NCI-H1694 (cell line): ENCODE measurements around the gene TMBIM4.
"Not testable (repeated sequence)": the region's sequence is repeated elsewhere in the genome, so short reads cannot be mapped to it uniquely, and the experiment has no call there.

Source experiments
- DNase-seq: peaks from one replicate; lab custom pipeline; 2025; lab: John Stamatoyannopoulos, UW

The TMBIM4 gene, protein sequence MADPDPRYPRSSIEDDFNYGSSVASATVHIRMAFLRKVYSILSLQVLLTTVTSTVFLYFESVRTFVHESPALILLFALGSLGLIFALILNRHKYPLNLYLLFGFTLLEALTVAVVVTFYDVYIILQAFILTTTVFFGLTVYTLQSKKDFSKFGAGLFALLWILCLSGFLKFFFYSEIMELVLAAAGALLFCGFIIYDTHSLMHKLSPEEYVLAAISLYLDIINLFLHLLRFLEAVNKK

DNA sequence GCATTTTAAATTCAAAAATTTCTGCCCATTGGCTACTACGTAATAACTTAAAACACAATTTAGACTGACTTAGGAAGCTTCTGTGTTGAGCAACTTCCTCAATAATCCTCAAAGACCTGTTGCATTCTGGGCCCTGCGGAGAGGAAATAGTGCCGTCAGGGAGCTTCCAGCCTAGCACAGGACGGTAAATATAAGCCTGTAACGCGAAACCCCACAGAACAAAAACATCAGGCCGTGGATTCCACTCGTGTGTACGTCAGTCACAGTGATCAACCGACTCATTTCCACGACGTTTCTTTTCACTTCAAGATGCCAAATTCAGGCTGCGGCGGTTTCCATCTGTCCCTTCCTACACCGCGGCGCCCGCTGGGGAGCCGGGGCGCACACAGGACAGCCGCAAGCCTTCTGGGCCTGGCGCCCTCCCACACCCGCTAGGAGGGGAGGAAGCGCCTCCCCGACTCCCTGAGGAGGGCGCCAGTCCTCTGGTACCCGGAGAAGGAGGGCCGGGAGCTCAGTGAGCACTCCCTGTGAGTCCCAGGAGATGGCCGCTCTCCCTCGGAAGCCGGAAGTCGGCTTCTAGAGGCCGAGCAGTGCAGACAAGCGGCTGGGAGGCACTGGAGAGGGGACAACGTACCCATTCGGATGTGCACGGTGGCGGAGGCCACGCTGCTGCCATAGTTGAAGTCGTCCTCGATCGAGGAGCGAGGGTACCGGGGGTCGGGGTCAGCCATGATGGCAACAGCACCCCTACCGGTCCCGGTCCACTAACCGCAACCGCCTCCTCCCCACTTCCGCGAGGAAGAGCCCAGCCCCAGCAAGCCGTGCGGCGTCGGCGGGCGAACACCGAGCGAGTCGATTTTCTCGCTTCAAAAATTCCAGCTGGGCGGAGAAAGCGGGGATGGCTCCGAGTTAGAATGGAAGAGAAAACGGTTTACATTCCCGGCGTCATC, at the start of gene TMBIM4:
Gene TMBIM4 (minus strand): TSS at position 776 of the 950 bp plus-strand sequence. CDS start 45 bp downstream, at position 731.
- DNase-seq = peak; percentile 72

DNA sequence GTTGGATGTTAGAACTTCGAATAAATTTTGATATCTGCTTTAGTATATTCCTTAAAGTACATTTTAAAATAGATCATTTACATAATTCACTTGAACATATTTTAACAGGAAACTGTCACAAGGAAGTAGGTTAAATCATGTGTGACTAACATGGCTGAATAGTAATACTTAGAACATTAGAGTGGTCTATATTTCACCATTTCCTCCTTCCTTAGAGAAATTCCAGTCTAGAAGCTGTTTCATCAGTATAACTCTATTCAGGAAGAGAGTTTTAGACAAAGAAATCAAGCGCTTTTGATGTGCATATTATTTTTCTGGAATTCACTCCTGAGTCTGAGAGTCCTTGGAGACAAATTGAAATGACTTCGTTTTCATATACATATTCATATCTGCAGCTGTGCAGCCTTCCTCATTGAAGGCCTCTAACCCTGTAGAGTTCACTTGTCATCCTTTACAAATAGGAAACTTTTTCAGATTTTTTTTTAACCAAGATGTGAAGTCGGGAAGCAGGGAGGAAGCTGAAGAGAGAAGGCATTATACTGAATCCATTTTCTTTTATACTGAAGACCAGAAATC, 47.6 kb upstream of the TMBIM4 start:
- DNase-seq = no peak

DNA sequence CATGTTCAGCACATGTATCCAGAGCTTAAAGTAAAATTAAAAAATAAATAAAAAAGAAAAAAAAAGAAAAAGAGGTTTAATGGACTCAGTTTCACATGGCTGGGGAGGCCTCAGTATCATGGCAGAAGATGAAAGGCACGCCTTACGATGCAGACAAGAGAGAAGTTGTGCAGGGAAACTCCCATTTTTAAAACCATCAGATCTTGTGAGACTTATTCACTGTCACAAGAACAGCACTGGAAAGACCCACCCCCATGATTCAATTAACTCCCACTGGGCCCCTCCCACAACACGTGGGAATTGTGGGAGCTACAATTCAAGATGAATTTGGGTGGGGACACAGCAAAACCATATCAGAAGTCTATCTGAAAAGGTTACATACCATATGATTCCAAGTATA, 43.2 kb upstream of the TMBIM4 start:
- DNase-seq = not testable (repeated sequence)

DNA sequence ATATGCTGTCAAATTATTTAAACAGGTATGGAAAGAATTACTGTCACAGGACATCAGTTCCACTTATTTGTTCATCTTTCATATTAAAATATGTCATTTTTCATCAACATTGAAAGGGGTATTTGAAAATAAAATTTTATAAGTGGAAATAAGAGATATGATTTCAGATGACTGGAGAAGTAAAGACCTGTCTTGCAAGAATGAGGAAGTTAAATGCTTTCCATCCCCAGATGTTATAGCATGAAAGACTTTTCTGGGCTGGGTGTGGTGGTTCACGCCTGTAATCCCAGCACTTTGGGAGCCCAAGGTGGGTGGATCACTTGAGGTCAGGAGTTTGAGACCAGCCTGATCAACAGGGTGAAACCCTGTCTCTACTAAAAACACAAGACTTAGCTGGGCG, 41.8 kb upstream of the TMBIM4 start:
- not testable (repeated sequence) for DNase-seq

DNA sequence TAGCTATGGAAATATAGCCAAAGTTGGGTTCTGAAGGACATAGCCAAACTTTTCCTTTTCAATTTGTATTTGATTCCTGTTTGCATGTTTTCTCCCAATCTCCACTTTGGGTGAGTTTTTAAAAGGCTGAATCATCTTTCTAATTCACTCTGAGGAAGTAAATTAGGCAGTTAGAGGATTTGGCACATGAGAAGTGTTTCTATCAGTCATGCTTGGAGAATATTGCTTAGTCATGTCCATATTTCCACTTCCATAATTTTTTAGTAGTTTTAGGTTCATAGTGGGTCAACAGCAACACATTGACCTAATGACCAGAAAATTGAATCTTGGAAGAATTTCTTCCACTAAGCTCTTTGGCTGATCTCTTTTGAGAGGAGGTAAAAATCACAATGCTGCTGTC, 41.0 kb upstream of the TMBIM4 start:
- no peak for DNase-seq

DNA sequence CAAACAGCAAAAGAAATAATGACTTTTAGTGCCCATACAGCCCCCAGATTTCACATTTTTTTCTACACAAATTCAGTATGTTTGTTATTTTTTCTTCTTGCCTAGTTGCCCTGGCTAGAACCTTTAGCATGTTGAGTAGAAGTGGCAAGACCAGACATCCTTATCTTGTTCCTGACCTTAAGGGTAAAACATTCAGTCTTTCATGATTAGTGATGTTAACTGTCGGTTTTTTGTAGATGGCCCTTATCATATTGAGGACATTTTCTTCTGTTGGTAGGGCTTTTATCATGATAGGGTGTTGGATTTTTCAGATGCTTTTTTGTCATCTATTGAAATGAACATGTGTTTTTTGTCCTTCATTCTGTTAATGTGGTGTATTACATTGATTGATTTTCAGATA, 36.3 kb upstream of the TMBIM4 start:
- no peak for DNase-seq

DNA sequence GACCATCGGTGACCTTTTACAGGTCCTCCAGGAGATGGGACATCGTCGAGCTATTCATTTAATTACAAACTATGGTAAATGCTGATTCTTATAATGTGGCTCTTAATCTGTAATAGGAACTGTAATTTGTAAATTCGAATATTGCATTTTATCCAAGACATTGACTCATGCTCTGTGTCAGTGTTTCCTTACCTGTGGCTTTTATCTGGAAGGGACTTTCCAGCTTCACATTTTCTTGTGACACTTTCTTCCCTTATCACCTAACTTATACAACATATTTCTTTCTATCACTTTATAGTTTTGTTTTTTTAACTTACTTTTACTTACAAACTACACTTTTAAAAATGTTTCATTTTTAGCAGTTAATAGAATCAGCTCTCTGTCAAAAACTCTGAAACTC, 34.0 kb upstream of the TMBIM4 start:
- DNase-seq = no peak

DNA sequence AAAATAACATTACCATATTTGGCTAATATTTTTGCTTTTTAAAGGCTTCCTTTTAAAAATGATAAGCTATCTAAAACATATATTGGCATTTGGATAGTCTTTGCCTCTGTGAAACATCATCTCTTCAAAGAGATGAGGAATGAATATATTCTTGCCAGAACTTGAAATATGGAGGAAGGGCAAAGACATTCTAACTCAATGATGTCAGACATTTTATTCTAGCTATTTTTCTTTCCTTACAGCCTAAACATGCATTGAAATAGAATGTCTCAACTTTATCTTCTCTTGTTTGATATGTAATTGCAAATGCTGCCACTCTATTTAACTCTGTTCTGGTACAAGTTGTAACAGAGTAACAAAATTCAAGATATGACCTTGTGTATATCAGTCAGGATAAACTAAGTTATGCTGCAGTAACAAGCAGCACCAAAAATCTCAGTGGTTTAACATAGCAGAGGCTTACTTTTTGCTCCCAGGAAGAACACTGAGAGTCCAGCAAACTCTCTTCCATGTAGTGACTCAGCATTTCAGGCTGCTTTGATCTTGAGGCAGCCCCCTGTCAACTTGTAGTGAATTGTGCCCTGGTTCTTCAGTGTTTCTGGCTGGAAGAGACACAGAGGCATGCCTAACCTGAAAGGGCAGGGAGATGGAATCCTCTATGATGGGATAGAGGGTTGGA, 30.2 kb upstream of the TMBIM4 start:
- DNase-seq = no peak

DNA sequence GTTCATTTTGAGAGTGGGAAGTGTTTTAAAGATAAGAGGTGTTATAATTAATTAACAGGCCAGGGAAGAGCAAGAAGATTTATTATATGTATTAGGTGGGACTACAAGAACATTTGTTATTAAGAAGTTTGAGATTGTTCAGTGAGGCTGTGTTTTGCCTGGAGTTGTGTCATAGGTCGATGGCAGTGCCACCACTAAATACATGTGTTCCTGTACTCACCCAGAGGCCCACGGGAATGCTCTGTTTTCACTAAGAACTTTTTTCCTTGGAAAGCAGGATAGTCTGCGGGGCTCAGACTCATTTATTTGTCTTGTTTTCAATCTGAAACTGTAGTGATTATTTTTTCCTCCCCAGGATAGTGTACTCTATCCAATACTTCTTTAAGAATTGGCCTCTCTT, 29.3 kb upstream of the TMBIM4 start:
- DNase-seq = no peak

DNA sequence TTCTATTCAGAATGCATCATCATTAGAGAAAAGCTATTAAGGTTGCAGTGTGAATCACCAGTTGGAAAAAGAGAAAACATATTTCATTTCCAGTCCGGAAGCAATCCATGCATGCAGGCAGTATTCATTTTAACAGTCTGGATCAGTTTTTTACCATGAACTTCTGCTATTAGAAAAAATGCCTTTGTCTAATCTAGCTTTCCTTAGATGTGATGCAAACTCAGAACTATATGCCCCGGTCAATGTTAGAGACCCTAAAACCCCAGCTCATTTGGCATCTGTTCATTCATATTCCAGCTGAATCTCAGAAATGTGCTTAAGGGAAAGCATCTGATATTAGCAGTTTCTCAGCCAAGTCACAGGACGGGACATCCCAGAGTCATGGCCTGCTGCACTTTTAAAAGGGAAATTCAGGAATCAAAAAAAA, 27.7 kb upstream of the TMBIM4 start:
- no peak for DNase-seq

DNA sequence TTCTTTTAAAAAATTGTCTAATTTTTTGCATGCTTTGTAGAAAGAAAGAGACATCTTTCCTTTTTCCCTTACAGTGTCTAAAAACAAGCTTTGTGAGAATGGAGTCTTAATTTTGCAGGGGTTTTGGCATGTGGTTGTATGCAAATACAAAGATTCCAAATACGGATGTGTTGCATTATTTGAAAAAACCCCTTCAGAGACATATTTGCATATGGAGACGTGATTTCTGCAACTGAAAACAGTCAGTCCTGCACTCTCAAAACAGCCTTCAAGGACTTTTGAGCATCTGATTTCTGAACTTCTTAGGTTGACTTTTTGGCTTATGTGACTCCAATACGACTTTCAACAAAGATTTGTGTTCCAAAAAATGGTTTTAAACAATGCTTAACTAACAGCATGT, 27.0 kb upstream of the TMBIM4 start:
- DNase-seq = no peak

DNA sequence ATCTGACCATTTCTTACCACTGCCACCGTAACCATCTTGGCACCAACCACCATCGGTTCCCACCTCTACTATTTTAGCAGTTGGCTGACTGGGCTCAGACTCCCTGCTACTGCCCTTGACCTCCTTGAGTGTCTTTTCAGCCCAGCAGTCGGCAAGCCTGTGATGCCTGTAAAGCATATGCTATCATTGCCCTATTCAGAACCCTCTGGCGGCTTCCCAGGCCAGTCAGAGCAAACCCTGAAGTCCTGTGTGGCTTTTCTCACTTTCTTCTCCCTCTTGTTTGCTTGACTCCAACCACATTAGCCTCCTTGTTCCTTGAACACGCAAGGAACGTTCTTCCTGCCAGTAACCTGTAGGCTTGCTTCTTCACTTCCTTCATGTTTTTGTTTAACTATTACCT, 25.4 kb upstream of the TMBIM4 start:
- DNase-seq = no peak

DNA sequence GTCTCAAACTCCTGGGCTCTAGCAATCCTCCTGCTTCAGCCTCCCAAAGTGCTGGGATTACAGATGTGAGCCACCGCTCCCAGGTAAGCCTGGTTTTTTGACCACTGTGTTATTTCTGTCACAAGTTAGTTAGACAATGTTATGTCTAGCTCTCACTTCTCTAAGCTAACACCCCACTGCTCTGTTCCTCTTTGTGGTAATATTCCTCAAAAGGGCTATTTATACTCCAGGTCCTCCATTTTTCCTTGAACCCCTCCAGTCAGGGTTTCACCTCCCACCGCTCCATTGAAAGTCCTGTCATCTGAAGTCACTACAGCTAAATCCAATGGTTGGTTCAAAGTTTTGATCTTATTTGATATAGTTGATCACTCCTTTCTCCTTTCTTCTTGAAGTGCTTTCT, 24.3 kb upstream of the TMBIM4 start:
- DNase-seq = no peak

DNA sequence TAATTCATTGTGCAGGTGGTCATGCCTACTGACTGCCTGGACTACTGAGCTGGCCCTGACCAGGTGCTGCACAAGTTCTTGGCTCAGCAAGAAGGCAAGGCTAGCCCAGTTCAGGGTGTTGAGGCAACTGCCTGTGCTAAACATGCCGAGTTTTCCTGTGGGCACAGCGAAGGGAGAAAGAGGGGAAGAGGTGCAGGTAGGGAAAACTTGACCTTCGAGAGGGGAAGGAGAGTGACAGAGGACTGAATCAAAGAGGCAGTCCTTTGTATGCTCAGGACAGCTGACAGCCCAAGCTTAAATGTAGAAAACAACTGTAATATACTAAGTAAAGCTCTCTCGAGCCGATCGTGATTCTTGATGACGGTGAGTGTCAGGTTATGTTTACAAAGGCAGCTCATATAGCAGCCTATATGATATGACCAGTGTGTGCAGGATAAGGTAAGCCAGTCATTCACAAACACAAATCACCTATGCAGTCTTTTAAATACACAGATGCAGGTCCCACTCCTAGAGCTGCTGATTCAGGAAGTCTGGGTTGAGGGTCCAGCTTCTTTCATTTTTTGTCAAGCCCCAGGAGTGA, 21.8 kb upstream of the TMBIM4 start:
- DNase-seq = no peak

DNA sequence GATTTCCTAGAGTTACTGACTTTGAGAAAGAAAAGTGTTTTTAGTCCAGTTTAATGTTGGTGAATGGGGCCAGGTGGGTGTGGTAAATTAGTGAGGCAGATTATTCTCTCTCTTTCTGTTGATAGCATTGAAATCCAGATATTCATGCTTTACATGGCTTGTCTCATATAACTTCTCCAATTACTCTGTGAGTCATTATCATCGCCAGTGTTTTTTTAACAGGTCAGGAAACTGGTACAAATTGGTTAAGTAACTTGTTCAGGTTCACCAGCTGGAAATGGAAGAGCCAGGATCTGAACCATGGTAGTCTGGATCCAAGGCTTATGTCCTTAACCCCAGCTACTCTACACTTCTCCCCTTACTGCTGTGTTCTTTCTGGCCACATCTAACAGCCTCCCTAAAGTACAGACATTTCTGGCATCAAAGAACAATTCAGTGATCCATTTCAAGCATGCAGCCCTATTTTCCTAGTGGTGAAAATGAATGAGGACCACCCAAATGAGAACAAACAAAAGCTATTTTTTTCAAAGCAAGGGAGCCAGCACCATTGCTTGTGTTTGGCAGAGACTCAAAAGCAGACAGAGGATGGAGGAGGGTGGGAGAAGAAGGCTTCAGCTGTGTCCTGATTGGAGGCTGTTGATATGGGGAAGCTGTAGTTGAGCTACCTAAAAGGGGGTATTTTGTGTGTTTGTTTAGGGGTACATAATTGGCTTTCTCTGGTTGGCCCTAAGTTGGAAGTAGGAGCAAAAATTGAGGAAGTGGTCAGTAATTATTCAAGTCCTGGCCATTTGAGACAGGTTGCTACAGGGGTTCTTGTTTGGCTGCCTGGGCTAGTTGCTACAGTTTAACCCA, 20.9 kb upstream of the TMBIM4 start:
- no peak for DNase-seq

DNA sequence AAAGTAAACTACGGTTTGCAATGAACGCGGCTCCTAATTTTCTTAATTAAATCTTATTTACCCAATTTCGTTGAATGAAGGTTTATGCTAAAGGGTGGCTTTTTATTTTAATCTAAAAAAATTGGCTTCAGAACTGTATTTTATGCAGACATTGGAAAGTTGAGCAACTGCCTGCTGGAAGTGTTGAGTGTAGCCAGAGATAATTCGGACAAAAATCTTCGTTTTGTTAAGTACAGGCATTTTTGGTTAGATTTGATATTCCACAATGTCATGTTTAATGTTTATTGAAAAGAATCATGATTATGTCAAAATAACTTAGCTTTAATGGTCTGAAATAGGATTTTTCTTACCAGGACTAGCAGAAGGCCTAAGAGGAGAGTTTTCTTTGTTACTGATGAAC, 20.1 kb upstream of the TMBIM4 start:
- no peak for DNase-seq

DNA sequence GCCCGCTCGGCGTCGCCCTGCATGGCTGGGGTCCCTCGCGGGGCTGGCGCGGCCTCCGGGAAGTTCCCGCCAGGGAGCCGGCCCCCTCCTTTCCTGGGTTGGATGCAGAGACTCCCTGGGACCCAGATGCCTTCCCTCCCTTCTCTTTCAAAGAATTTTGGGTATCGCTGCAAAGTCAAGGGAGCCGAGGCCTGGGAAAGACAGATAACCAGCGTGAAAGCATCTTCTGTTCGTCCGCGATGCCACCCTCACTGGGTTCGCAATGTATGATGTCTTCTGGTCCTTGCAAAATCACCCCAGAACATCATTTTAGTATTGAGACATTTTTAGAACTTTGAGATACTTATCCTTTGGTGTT, 19.7 kb upstream of the TMBIM4 start:
- no peak for DNase-seq

DNA sequence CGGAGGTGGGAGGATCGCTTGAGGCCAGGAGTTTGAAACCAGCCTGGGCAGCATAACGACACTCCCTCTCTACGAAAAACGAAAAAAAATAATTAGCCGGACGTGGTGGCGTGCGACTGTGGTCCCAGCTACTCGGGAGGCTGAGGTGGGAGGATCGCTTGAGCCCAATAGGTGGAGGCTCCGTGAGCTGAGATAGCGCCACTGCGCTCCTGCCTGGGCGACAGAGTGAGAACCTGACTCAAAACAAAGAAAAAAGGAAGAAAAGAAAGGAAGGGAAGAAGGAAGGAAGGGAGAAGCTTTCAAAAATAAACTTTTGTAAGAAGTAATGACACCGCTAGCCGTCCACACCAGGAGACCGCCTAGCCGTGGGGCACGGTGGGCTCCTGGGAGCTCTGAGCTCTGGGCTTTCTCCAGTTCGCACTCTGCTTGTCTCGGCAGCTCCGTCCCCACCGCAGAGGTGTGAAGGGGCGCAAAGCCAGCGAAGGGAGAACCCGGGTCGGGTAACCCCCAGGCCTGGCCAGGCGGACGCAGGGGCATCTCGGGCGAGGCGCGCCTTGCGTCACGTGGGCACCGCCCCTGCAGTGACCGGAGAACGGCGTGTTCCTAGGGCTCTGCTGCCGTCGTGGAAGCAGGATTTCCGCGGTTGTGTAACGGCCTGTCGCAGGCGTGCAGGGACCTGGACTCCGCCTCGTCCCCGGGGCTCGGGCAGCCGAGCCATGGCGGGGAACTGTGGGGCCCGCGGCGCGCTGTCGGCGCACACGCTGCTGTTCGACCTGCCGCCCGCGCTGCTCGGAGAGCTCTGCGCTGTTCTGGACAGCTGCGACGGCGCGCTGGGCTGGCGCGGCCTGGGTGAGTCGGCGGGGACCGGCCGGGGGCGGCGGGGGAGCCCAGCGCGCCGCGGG, 19.0 kb upstream of the TMBIM4 start, which contains the start of gene IRAK3:
Gene IRAK3 (plus strand): TSS at position 631 of the 902 bp plus-strand sequence. CDS start 86 bp downstream, at position 717.
- DNase-seq = no peak

DNA sequence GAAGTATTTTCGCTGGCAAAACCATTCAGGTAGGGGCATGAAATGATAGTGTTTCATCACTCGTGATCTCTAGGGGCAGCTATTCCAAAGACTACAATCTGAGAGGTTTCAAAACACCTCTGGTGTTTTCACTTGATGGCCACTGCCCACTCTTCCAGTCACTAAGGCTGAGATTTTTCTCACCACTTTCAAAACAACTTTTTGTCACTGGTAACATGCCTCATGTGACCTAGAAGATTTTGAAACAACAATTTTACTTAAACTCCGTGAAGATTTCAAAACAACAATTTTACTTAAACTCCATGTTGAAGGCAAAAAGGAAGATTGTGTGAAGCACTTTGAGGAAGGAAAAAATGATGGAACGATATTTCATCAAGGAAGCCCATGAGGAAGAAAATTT, 18.0 kb upstream of the TMBIM4 start:
- DNase-seq = no peak

DNA sequence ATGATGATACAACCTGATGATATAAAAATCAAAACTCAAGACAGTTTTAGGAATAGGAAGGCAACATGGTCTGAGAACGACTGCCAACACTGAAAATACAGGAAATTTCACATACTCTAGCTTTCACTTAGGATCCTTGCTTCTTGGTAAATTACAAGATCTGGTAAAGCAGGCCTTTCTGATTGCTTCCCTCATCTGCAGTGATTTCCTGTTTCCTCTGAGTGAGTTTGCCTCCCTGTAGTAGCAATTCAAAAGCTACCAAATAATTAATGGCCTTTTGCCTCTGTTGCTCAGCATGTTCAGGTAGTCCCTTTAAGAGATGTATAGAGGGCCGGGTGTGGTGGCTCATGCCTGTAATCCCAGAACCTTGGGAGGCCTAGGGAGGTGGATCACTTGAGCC, 17.2 kb upstream of the TMBIM4 start:
- no peak for DNase-seq
